Natural killer cell (primary cell): ENCODE data around the gene OR5B2. TPM values are rescaled to one million over a fixed set of nuclear protein-coding genes. Genes with fewer than 3 reads are reported as not detected.

ENCODE experiments used
- ATAC-seq, 3 donors: fragments of 150-1000 bp in 2 of 3; fragments of 200-7000 bp in 1 of 3; cut with Tn5 transposase; 1 replicate in 1 of 3; 2 replicates in 2 of 3; pipeline ENCODE4 v1.10.0; 2021; ENCODE audit warnings: mild to moderate bottlenecking in 2 of 3, moderate library complexity in 2 of 3
- DNase-seq, 2 donors: peaks; one replicate each; pipeline versions ENCODE4 v3.0.0 to v3.0.0-alpha.2; 2013 to 2021; ENCODE audit warnings: mixed read lengths in 1 of 2
- H3K27ac ChIP-seq: one replicate; pipeline ENCODE4 v1.5.1; 2013; ENCODE audit warnings: mild to moderate bottlenecking, low read length
- H3K27me3 ChIP-seq: one replicate; pipeline ENCODE4 v1.6.1; 2013; ENCODE audit warnings: low read length; ENCODE audit not compliant: control insufficient read depth, insufficient read depth
- H3K36me3 ChIP-seq: one replicate; pipeline ENCODE4 v1.6.1; 2013; ENCODE audit warnings: low read length; ENCODE audit not compliant: control insufficient read depth, insufficient read depth
- H3K4me1 ChIP-seq: one replicate; pipeline ENCODE4 v1.6.1; 2013; ENCODE audit warnings: low read length; ENCODE audit not compliant: control insufficient read depth, insufficient read depth
- H3K4me3 ChIP-seq: one replicate; pipeline ENCODE4 v1.5.1; 2013; ENCODE audit warnings: low read length
- H3K9me3 ChIP-seq: one replicate; pipeline ENCODE4 v1.6.1; 2013; ENCODE audit warnings: low read length; ENCODE audit not compliant: control insufficient read depth, insufficient read depth
- H3K27ac Mint-ChIP-seq, 2 donors: one replicate each; pipeline ENCODE4 v1.8.0; 2022; ENCODE audit warnings: mild to moderate bottlenecking in 2 of 2, mixed read lengths in 2 of 2, moderate library complexity in 1 of 2
- H3K27me3 Mint-ChIP-seq, 2 donors: one replicate each; pipeline ENCODE4 v1.8.0; 2022; ENCODE audit warnings: low read depth in 2 of 2, mixed read lengths in 2 of 2
- H3K36me3 Mint-ChIP-seq: one replicate; pipeline ENCODE4 v1.8.0; 2022; ENCODE audit warnings: mixed read lengths
- H3K4me1 Mint-ChIP-seq, 2 donors: one replicate each; pipeline ENCODE4 v1.8.0; 2022; ENCODE audit warnings: mixed read lengths in 2 of 2
- H3K4me3 Mint-ChIP-seq: one replicate; pipeline ENCODE4 v1.8.0; 2022; ENCODE audit warnings: mild to moderate bottlenecking, moderate library complexity, mixed read lengths
- H3K9me3 Mint-ChIP-seq, 2 donors: one replicate each; pipeline ENCODE4 v1.8.0; 2022; ENCODE audit warnings: mixed read lengths in 2 of 2
- WGBS: methylation state at CpG from one replicate; pipeline ENCODE4 v1.1.7; 2013; ENCODE audit warnings: missing lambda C conversion rate; ENCODE audit not compliant: insufficient coverage; 5-methylcytosine and 5-hydroxymethylcytosine counted together
- intact Hi-C: fragments of 100-400 bp; cut with micrococcal nuclease; formaldehyde crosslinking; loops from one replicate; pipeline ENCODE4 v1.14.2; 2022
- total RNA-seq, 4 donors: library from RNA; stranded (reverse); fragments of 120-200 nt in 1 of 4; gene quantifications; one replicate each; pipeline versions ENCODE4 v1.2.3 to v1.2.4, GENCODE V29; 2013 to 2022
- TF ChIP-seq, protein P1 (sequence below): fragments of 200-600 bp; IDR thresholded peaks from one replicate; pipeline ENCODE4 v1.8.0; 2022; ENCODE audit warnings: antibody characterized with exemption

Gene OR5B2
- total RNA-seq, 3 donors from 2014 or later (not counting 1 experiment from before 2014, with no cell fraction given) = not detected

DNA sequence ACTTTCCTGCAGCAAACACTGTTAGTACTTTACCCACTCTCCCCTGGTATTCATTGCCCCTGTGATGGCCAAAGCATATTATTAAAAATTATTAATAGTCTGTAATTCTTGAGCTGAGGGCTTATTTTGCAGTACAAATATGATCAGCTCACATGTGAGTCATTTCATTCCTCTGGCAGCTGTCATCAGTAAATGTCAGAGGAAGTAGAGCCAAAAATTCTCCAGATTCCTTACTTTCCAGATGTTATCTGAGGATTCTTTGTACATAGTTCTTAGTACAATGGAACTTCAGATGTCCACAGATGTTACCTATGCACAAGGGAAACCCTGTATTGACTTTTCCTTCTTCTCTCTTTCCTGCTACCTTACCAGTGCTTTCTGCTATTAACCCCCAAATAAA lies 33.7 kb downstream of the OR5B2 start:
- TF ChIP-seq, protein P1, sequence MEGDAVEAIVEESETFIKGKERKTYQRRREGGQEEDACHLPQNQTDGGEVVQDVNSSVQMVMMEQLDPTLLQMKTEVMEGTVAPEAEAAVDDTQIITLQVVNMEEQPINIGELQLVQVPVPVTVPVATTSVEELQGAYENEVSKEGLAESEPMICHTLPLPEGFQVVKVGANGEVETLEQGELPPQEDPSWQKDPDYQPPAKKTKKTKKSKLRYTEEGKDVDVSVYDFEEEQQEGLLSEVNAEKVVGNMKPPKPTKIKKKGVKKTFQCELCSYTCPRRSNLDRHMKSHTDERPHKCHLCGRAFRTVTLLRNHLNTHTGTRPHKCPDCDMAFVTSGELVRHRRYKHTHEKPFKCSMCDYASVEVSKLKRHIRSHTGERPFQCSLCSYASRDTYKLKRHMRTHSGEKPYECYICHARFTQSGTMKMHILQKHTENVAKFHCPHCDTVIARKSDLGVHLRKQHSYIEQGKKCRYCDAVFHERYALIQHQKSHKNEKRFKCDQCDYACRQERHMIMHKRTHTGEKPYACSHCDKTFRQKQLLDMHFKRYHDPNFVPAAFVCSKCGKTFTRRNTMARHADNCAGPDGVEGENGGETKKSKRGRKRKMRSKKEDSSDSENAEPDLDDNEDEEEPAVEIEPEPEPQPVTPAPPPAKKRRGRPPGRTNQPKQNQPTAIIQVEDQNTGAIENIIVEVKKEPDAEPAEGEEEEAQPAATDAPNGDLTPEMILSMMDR = no peak
- Histone ChIP-seq H3K9me3 (no peaks in the 10 kb centered on the region), H3K4me1 (no peaks in the 10 kb centered on the region), H3K27ac (no peak overlapping the region), H3K4me3 (no peak overlapping the region), H3K36me3 (no peaks in the 10 kb centered on the region), H3K27me3 (no peaks in the 10 kb centered on the region)
- Mint-ChIP-seq H3K27ac (no peak overlapping the region), H3K9me3 (peaks cover 2 to 5% of the 10 kb centered on the region in 2 donors), H3K4me1 (no peaks in the 10 kb centered on the region), H3K27me3 (peaks cover 5 to 9% of the 10 kb centered on the region in 2 donors), H3K4me3 (no peak overlapping the region), H3K36me3 (no peaks in the 10 kb centered on the region)
- intact Hi-C loops = no loop called here
- DNase-seq = no peak
- ATAC-seq = no peak

DNA sequence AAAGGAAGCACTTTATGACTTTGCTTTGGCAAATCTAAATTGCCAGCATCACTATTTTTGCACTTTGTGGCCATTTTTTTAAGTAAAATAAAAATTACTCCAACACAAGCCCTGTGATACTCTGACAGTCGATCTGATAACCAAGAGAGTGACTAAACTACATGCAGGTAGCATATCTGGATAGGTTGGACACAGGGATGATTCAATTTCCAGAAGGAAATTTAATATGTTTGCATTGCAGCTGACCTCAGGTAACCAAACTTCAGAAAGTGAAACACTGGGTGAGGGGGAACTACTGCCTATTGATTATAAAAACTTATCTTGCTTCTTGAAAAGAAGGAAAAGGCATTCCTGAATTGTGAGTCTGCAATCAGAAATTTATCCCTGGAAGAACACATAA lies 35.2 kb downstream of the OR5B2 start:
- TF ChIP-seq, protein P1 = no peak
- ATAC-seq (no peak), DNase-seq (no peak)
- Mint-ChIP-seq H3K27ac (no peak overlapping the region), H3K4me1 (no peaks in the 10 kb centered on the region), H3K36me3 (no peaks in the 10 kb centered on the region), H3K4me3 (no peak overlapping the region), H3K27me3 (peaks cover 2 to 9% of the 10 kb centered on the region in 2 donors), H3K9me3 (peaks cover 2 to 5% of the 10 kb centered on the region in 2 donors)
- Histone ChIP-seq H3K4me3 (no peak overlapping the region), H3K27ac (no peak overlapping the region), H3K9me3 (no peaks in the 10 kb centered on the region), H3K4me1 (no peaks in the 10 kb centered on the region), H3K36me3 (no peaks in the 10 kb centered on the region), H3K27me3 (no peaks in the 10 kb centered on the region)
- 63% methylated on average over 1 of the region's 1 CpG for WGBS
- intact Hi-C loops = no loop called here

DNA sequence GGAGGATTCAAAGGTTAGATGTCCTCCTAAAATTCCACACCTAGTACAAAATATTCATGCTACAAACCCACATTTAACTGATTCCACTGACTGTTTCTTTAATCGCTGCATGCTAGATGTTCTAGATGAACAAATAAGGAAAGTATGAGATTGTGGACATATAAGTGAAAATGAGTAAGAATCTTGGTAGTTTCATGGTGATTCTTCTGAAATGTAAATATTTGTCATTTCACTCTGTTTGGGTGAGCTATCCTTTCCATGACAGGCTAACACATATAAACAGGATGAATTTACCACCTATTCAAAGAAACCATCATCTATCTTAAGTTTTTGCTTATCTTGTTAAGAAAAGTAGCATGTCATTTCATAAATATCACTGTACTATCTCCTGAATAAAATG lies 36.0 kb downstream of the OR5B2 start:
- ATAC-seq = no peak
- Histone ChIP-seq H3K4me3 (no peak overlapping the region), H3K9me3 (no peaks in the 10 kb centered on the region), H3K27ac (no peak overlapping the region), H3K27me3 (no peaks in the 10 kb centered on the region), H3K36me3 (no peaks in the 10 kb centered on the region), H3K4me1 (no peaks in the 10 kb centered on the region)
- no peak overlapping the region for H3K4me3 Mint-ChIP-seq
- peaks cover 2 to 5% of the 10 kb centered on the region in 2 donors for H3K9me3 Mint-ChIP-seq
- DNase-seq = no peak
- H3K36me3 Mint-ChIP-seq = no peaks in the 10 kb centered on the region
- intact Hi-C loops = no loop called here
- H3K27ac Mint-ChIP-seq = no peak overlapping the region
- peaks cover 2 to 9% of the 10 kb centered on the region in 2 donors for H3K27me3 Mint-ChIP-seq
- WGBS = no CpG with 5 or more reads among the region's 1 CpG
- no peaks in the 10 kb centered on the region for H3K4me1 Mint-ChIP-seq
- TF ChIP-seq, protein P1 = no peak

DNA sequence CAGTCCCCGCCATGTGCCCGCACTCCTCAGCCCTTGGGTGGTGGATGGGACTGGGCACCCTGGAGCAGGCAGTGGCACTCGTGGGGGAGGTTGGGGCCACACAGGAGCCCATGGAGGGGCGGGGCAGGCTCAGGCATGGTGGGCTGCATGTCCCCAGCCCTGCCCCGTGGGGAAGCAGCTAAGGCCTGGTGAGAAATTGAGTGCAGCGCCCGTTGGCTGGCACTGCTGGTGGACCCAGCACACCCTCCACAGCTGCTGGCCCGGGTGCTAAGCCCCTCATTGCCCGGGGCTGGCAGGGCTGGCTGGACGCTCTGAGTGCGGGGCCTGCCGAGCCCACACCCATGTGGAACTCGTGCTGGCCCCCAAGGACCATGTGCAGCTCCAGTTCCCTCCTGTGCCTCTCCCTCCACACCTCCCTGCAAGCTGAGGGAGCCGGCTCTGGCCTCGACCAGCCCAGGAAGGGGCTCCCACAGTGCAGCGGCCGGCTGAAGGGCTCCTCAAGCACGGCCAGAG lies 37.3 kb downstream of the OR5B2 start:
- Mint-ChIP-seq H3K27ac (no peak overlapping the region), H3K4me3 (no peak overlapping the region), H3K4me1 (no peaks in the 10 kb centered on the region), H3K9me3 (peaks cover 5% of the 10 kb centered on the region in 2 donors), H3K27me3 (peaks cover 2 to 9% of the 10 kb centered on the region in 2 donors), H3K36me3 (no peaks in the 10 kb centered on the region)
- no peaks in the 10 kb centered on the region for H3K36me3 ChIP-seq
- intact Hi-C loops = no loop called here
- H3K9me3 ChIP-seq = no peaks in the 10 kb centered on the region
- no peak for ATAC-seq
- TF ChIP-seq, protein P1 = no peak
- no peak overlapping the region for H3K4me3 ChIP-seq
- H3K4me1 ChIP-seq = no peaks in the 10 kb centered on the region
- no peak for DNase-seq
- H3K27me3 ChIP-seq = no peaks in the 10 kb centered on the region
- WGBS = 84% methylated on average over 18 of the region's 18 CpGs
- no peak overlapping the region for H3K27ac ChIP-seq
